HFFc6 (cell line): Measurements from ENCODE around the gene AFDN. TPM values are rescaled to one million over a fixed set of nuclear protein-coding genes. Genes with fewer than 3 reads are reported as not detected.

Experiments
- DNase-seq: peaks from one replicate; pipeline ENCODE4 v3.0.0-alpha.2; 2018
- H3K27ac Mint-ChIP-seq: 2 replicates; pipeline ENCODE4 v1.8.0; 2020; ENCODE audit warnings: mild to moderate bottlenecking, mixed read lengths
- H3K27me3 Mint-ChIP-seq: 2 replicates; pipeline ENCODE4 v1.8.0; 2021; ENCODE audit warnings: mild to moderate bottlenecking, moderate library complexity, mixed read lengths; ENCODE audit not compliant: insufficient read depth
- H3K36me3 Mint-ChIP-seq: 2 replicates; pipeline ENCODE4 v1.8.0; 2021; ENCODE audit warnings: low read depth, mixed read lengths
- H3K4me1 Mint-ChIP-seq: 2 replicates; pipeline ENCODE4 v1.8.0; 2020; ENCODE audit warnings: low read depth, mixed read lengths
- H3K4me3 Mint-ChIP-seq: 2 replicates; pipeline ENCODE4 v1.8.0; 2020; ENCODE audit warnings: mild to moderate bottlenecking, moderate library complexity, mixed read lengths
- H3K9me3 Mint-ChIP-seq: 2 replicates; pipeline ENCODE4 v1.8.0; 2020; ENCODE audit warnings: mild to moderate bottlenecking, mixed read lengths
- CTCF ChIP-seq: fragments of 200-600 bp; sonication (generic); IDR thresholded peaks from 2 replicates; pipeline ENCODE4 v1.5.0; 2021; ENCODE audit warnings: antibody characterized with exemption, mild to moderate bottlenecking
- total RNA-seq, 6 experiments: library from RNA; stranded (reverse); fragmentation: NEBNext Ultra II Directional; extraction: Animal tissue kit (Norgen Biotek cat#: 25700); gene quantifications; 2 replicates in 1 of 6; 3 replicates in 5 of 6; pipeline ENCODE4 v1.2.3, GENCODE V29; 2021

Gene AFDN
- total RNA-seq, 6 experiments from 2014 or later = 16.1 to 20.3 (median 17.4) TPM

GRCh38 chr6:167866642-167867041, 39.9 kb downstream of the AFDN start:
- H3K9me3 Mint-ChIP-seq = no peaks in the 10 kb centered on the region
- H3K27me3 Mint-ChIP-seq = no peaks in the 10 kb centered on the region; the same call in 1 of the 2 replicates
- DNase-seq = no peak
- no peaks in the 10 kb centered on the region for H3K4me1 Mint-ChIP-seq
- no peak for TF ChIP-seq CTCF
- no peak overlapping the region for H3K27ac Mint-ChIP-seq
- no peaks in the 10 kb centered on the region for H3K36me3 Mint-ChIP-seq
- H3K4me3 Mint-ChIP-seq = no peak overlapping the region

GRCh38 chr6:167870321-167870720, 43.6 kb downstream of the AFDN start:
- H3K27me3 Mint-ChIP-seq = no peaks in the 10 kb centered on the region; the same call in 1 of the 2 replicates
- H3K36me3 Mint-ChIP-seq = no peaks in the 10 kb centered on the region
- no peaks in the 10 kb centered on the region for H3K4me1 Mint-ChIP-seq
- no peak overlapping the region for H3K27ac Mint-ChIP-seq
- DNase-seq = no peak
- no peak for TF ChIP-seq CTCF
- no peak overlapping the region for H3K4me3 Mint-ChIP-seq
- H3K9me3 Mint-ChIP-seq = no peaks in the 10 kb centered on the region

- Mint-ChIP-seq H3K27me3 (no peaks in the 10 kb centered on the region; the same call in 1 of the 2 replicates), H3K4me3 (no peak overlapping the region), H3K4me1 (no peaks in the 10 kb centered on the region), H3K9me3 (no peaks in the 10 kb centered on the region), H3K36me3 (no peaks in the 10 kb centered on the region), H3K27ac (no peak overlapping the region)
- TF ChIP-seq CTCF = no peak
- no peak for DNase-seq
Observed at GRCh38 chr6:167872538-167873210, 46.0 kb downstream of the AFDN start.

GRCh38 chr6:167877994-167878779, 51.5 kb downstream of the AFDN start:
- Mint-ChIP-seq H3K9me3 (no peaks in the 10 kb centered on the region), H3K4me3 (no peak overlapping the region), H3K36me3 (peaks cover 5% of the 10 kb centered on the region; the same call in 1 of the 2 replicates), H3K27ac (no peak overlapping the region), H3K27me3 (no peaks in the 10 kb centered on the region), H3K4me1 (no peaks in the 10 kb centered on the region)
- TF ChIP-seq CTCF = no peak
- no peak for DNase-seq

- no peaks in the 10 kb centered on the region for H3K27me3 Mint-ChIP-seq
- DNase-seq = no peak
- H3K27ac Mint-ChIP-seq = no peak overlapping the region
- TF ChIP-seq CTCF = no peak
- H3K4me1 Mint-ChIP-seq = no peaks in the 10 kb centered on the region
- H3K36me3 Mint-ChIP-seq = peaks cover 5% of the 10 kb centered on the region; the same call in 1 of the 2 replicates
- H3K4me3 Mint-ChIP-seq = no peak overlapping the region
- H3K9me3 Mint-ChIP-seq = no peaks in the 10 kb centered on the region
Observed at GRCh38 chr6:167879612-167880011, 52.9 kb downstream of the AFDN start.
